ENCODE measurements around the gene FAM131A. TPM values are rescaled to one million over a fixed set of nuclear protein-coding genes. Genes with fewer than 3 reads are reported as not detected.
A peak's percentile ranks its signal among the peaks of the same experiment; 100 is the strongest.

Gene FAM131A
- total RNA-seq, 6 experiments from 2014 or later: 2.4 to 6.5 (median 3.1) TPM

DNA sequence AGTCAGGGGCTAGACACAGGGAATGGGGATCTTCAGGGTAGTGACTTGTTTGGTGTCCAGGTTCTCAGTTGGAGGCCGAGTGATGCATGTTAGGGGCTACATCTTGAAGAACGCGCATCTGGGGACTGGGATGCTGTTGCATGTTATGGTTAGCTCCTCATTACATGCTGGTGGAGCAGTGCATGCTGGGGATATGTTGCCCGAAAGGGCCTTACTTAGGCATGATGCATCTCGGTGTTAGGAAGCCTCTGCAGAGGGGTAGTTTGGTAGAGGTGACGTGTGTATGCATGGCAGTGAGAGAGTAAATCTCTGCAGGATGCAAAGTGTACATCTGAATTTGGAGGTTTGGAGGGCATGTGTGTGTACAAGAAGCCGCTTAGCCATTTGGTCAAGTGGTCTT lies 20.6 kb upstream of the FAM131A start:
- TF ChIP-seq POLR2A (IDR thresholded peaks at IDR 0.05): no peak
- TF ChIP-seq, protein P1, sequence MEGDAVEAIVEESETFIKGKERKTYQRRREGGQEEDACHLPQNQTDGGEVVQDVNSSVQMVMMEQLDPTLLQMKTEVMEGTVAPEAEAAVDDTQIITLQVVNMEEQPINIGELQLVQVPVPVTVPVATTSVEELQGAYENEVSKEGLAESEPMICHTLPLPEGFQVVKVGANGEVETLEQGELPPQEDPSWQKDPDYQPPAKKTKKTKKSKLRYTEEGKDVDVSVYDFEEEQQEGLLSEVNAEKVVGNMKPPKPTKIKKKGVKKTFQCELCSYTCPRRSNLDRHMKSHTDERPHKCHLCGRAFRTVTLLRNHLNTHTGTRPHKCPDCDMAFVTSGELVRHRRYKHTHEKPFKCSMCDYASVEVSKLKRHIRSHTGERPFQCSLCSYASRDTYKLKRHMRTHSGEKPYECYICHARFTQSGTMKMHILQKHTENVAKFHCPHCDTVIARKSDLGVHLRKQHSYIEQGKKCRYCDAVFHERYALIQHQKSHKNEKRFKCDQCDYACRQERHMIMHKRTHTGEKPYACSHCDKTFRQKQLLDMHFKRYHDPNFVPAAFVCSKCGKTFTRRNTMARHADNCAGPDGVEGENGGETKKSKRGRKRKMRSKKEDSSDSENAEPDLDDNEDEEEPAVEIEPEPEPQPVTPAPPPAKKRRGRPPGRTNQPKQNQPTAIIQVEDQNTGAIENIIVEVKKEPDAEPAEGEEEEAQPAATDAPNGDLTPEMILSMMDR (IDR thresholded peaks at IDR 0.05): no peak
- no peak for DNase-seq
- 71% methylated on average over 6 of the region's 7 CpGs for WGBS (ENCODE audit: insufficient coverage, low coverage, low lambda C conversion rate, missing lambda C conversion rate)
- ATAC-seq: no peak
- peak overlapping the region in 1 of 3 donors; percentile 42 for H3K27ac ChIP-seq
- H3K36me3 ChIP-seq: peaks cover 6 to 31% (median 16%) of the 10 kb centered on the region in 4 donors
- H3K4me3 ChIP-seq: peak overlapping the region; percentile 93 to 98 (median 96)
- H3K27me3 ChIP-seq: no peaks in the 10 kb centered on the region
- H3K4me1 ChIP-seq: peaks cover 3 to 52% (median 22%) of the 10 kb centered on the region in 4 donors
- no peaks in the 10 kb centered on the region for H3K9me3 ChIP-seq
- intact Hi-C loops (cut with DNase I): no loop called here

DNA sequence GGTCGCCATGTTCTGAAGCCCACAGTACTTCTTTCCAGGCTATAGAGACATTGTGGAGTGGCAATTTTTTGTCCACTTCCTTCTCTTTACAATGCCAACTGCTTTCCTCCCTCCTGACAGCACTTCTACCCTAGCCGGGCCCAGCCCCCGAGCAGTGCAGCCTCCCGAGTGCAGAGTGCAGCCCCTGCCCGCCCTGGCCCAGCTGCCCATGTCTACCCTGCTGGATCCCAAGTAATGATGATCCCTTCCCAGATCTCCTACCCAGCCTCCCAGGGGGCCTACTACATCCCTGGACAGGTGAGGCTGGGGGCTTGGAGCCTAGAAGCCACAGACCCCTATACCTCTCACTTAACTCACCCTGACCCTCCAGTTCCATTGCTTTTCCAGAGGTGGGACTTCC lies 20.2 kb upstream of the FAM131A start:
- Histone ChIP-seq H3K27me3 (no peaks in the 10 kb centered on the region), H3K4me1 (peaks cover 3 to 56% (median 24%) of the 10 kb centered on the region in 4 donors), H3K4me3 (peak overlapping the region; percentile 93 to 98 (median 96)), H3K27ac (peak overlapping the region in 1 of 3 donors; percentile 42), H3K36me3 (peaks cover 9 to 35% (median 20%) of the 10 kb centered on the region in 4 donors), H3K9me3 (no peaks in the 10 kb centered on the region)
- 20% methylated on average over 4 of the region's 5 CpGs for WGBS (ENCODE audit: insufficient coverage, low coverage, low lambda C conversion rate, missing lambda C conversion rate)
- ATAC-seq: no peak
- intact Hi-C loops (cut with DNase I): no loop called here
- TF ChIP-seq, protein P1 (IDR thresholded peaks at IDR 0.05): no peak
- TF ChIP-seq POLR2A (IDR thresholded peaks at IDR 0.05): no peak
- no peak for DNase-seq

DNA sequence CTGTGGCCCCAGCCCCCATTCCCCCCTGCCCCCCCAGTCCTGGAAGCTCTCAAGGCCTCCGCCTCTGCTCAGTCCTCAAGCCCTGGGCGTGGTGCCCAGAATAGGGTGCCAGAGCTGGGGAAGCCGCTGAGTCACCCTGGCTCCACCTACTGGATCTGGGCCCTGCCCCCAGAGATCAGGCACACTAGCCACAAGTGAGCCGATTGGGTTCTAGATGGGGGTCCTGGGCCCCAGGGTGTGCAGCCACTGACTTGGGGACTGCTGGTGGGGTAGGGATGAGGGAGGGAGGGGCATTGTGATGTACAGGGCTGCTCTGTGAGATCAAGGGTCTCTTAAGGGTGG lies 17.3 kb upstream of the FAM131A start:
- WGBS (ENCODE audit: insufficient coverage, low coverage, low lambda C conversion rate, missing lambda C conversion rate): 0% methylated on average over 4 of the region's 4 CpGs
- Histone ChIP-seq H3K4me3 (peak overlapping the region; percentile 18 to 46 (median 28)), H3K27ac (peak overlapping the region; percentile 34 to 83 (median 58)), H3K4me1 (peaks cover 3 to 67% (median 25%) of the 10 kb centered on the region in 4 donors), H3K27me3 (no peaks in the 10 kb centered on the region), H3K9me3 (no peaks in the 10 kb centered on the region), H3K36me3 (peaks cover 22 to 64% (median 44%) of the 10 kb centered on the region in 4 donors)
- DNase-seq: peak; percentile 98 to 99 (median 98)
- TF ChIP-seq, protein P1 (IDR thresholded peaks at IDR 0.05): no peak
- no peak for TF ChIP-seq POLR2A (IDR thresholded peaks at IDR 0.05)
- intact Hi-C loops (cut with DNase I): no loop called here
- peak; percentile 82 to 91 (median 84) for ATAC-seq

DNA sequence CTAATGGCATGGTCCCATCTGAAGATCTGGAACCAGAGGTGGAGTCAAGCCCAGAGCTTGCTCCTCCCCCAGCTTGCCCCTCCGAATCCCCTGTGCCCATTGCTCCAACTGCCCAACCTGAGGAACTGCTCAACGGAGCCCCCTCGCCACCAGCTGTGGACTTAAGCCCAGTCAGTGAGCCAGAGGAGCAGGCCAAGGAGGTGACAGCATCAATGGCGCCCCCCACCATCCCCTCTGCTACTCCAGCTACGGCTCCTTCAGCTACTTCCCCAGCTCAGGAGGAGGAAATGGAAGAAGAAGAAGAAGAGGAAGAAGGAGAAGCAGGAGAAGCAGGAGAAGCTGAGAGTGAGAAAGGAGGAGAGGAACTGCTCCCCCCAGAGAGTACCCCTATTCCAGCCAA lies 15.7 kb upstream of the FAM131A start:
- peaks cover 35 to 79% (median 59%) of the 10 kb centered on the region in 4 donors for H3K36me3 ChIP-seq
- H3K9me3 ChIP-seq: no peaks in the 10 kb centered on the region
- intact Hi-C loops (cut with DNase I): no loop called here
- WGBS (ENCODE audit: insufficient coverage, low coverage, low lambda C conversion rate, missing lambda C conversion rate): 91% methylated on average over 5 of the region's 5 CpGs
- ATAC-seq (no peak), DNase-seq (no peak)
- TF ChIP-seq, protein P1 (IDR thresholded peaks at IDR 0.05): no peak
- no peak for TF ChIP-seq POLR2A (IDR thresholded peaks at IDR 0.05)
- H3K27ac ChIP-seq: peak overlapping the region in 1 of 3 donors; percentile 83
- no peaks in the 10 kb centered on the region for H3K27me3 ChIP-seq
- H3K4me1 ChIP-seq: peaks cover 3 to 61% (median 25%) of the 10 kb centered on the region in 4 donors
- no peak overlapping the region for H3K4me3 ChIP-seq

Data from right lobe of liver (tissue), 6 donors.